ENCODE measurements around the gene FLNB.

FLNB gene

GRCh38 chr3:58144478-58145325 is 136.5 kb downstream of the FLNB start:
- no peak for DNase-seq

DNA sequence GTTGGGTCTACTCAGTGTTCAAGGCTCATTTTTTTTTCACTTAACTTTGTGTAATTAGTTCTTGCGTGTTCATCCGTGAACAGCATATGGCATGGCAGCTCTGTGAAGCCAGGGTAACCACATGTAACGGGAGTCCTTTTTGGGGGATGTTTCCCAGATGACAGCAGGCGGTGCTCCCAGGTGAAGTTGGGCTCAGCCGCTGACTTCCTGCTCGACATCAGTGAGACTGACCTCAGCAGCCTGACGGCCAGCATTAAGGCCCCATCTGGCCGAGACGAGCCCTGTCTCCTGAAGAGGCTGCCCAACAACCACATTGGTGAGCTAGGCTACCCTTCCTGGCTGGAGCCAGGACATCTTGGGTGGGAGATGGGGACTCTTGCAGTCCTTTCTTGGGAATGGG is 139.8 kb downstream of the FLNB start:
- no peak for DNase-seq

GRCh38 chr3:58150130-58150809 is 142.0 kb downstream of the FLNB start:
- no peak for DNase-seq

DNA sequence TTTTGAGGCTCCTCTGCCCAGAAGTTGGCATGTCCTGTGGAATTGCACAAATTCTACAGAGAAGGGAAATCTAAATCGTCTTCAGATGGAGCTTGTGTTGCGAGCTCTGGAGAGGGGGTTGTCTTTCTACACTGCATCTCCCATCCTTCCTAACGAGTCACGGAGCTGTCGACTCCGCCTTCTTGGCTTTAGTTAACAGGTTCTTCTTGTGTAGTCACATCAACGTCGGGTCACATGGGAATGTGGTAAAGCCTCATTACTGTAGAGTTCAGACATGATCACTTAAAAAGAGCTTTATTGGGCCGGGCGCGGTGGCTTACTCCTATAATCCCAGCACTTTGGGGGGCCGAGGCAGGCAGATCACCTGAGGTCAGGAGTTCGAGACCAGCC is 142.6 kb downstream of the FLNB start:
- peak; percentile 70 for DNase-seq

DNA sequence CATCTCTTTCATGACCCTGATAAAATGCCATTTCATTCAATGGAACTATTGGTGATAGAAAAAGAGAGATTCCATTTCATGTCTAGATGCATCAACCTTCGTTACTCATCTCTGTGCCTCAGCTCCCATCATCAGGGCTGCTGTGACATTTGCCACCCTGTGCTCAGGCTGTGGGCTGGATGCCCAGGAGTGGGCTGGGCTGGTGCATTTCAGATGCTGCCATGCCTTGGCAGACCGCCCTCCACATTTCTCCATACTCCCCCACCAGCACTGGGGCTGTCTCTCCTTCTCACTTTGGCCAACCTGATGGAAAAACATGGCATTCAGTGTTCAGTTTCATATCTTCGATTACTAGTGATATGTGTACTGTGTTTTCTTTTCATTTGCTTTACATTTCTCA is 143.4 kb downstream of the FLNB start:
- no peak for DNase-seq

- DNase-seq = no peak
These were observed 144.2 kb downstream of the FLNB start for GRCh38 chr3:58152225-58153015.

DNA sequence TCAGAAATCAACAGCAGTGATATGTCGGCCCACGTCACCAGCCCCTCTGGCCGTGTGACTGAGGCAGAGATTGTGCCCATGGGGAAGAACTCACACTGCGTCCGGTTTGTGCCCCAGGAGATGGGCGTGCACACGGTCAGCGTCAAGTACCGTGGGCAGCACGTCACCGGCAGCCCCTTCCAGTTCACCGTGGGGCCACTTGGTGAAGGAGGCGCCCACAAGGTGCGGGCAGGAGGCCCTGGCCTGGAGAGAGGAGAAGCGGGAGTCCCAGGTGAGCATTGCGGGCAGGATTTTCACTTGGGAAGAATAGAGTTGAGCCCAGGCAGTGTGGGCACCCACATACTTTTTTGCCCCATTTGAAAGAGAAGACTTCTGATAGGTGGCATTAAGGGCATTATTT is 145.1 kb downstream of the FLNB start:
- no peak for DNase-seq

DNA sequence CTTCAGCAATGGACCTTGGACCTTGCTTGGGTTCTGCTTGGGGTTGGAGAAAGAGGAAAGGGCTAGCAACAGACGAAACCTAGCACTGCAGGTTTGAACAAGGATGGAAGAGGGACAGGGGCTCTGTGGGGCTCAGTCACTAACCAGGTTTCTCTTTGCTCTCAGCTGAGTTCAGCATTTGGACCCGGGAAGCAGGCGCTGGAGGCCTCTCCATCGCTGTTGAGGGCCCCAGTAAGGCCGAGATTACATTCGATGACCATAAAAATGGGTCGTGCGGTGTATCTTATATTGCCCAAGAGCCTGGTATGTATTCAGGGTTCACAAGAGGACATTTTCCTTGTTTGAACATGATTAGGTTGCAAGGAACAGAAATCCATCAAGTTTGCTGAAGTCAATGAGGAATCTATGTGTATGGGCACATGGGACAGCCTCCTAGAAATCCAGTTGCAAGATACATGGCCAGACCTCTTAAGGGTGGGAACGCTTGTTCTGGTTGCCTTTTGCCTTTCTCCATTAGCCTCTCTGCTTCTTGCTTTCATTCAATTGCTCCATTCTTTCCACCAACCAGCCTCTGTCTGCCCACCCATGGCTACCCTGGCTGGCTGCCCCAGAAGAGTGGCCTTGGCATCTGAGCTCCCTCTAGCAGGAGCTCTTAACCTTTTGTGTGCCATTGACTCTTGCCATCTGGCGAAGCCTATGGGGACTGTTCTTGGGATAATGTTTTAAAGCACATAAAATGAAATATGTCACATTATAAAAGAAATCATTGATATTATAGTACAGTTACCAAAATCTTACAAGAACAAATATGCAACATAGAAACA is 146.6 kb downstream of the FLNB start:
- DNase-seq = no peak

DNA sequence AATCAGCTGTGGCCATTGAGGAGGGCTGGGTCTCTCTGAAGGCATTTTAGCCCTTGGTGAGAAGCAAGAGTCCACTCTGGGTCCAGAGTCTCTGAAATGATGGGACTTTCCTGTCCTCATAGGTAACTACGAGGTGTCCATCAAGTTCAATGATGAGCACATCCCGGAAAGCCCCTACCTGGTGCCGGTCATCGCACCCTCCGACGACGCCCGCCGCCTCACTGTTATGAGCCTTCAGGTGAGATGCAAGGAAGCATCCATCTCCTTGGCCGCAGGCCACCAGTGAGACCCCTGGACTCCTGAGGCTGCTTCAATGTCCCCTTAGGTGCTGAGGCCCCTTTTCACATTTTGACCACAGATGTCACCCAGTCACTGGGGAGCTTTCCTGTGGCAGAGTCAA is 147.6 kb downstream of the FLNB start:
- DNase-seq = no peak

GRCh38 chr3:58157700-58158099 is 149.5 kb downstream of the FLNB start:
- peak; percentile 24 for DNase-seq

DNA sequence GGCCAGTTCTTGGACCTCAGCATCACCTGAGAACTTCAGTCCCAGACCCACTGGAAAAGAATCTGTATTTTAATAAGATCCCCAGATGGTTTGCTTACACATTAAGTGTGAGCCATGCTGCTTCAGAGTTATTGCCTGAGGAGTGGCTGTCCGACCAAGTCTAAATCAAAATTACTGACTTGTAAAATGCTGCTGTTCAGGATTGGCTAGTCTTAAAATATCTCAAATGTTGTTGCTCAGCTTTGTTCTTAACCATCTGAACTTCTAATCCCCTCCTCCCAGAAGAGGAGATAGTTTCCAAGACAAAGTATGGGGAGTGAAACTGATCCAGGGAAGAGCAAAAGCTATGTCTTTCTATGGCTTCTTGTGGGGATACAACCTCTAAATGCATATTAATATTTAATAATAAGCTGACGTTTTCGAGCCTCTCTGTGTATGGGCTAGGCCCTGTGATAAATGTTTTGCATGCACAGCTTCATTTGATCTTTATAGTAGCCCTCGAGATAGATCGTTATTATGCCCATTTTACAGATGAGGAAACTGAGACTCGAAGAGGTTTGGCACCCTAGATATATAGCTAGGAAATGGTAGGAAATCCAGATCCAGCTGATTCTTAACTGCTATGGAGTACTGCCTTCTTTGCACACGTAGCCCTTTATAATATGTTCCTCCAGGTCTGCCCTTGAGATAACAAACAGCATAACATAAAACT is 150.4 kb downstream of the FLNB start:
- no peak for DNase-seq

DNA sequence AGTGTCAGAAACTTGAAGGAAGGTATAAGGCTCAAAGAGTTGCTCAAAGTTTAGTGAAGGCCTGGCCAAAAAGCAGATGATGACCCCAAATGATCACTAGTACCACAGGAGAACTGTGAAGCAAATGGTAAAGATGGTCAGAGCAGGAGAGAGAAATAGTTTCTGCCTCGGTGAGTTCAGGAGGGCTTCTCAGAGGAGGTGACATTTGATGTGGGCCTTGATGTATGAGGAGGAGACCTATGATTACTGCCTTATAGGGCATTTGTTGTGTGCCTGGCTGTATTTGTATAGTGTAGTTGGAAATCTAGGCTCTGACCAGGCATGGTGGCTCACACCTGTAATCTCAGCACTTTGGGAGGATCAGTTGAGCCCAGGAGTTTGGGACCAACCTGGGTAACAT is 152.2 kb downstream of the FLNB start:
- no peak for DNase-seq

DNA sequence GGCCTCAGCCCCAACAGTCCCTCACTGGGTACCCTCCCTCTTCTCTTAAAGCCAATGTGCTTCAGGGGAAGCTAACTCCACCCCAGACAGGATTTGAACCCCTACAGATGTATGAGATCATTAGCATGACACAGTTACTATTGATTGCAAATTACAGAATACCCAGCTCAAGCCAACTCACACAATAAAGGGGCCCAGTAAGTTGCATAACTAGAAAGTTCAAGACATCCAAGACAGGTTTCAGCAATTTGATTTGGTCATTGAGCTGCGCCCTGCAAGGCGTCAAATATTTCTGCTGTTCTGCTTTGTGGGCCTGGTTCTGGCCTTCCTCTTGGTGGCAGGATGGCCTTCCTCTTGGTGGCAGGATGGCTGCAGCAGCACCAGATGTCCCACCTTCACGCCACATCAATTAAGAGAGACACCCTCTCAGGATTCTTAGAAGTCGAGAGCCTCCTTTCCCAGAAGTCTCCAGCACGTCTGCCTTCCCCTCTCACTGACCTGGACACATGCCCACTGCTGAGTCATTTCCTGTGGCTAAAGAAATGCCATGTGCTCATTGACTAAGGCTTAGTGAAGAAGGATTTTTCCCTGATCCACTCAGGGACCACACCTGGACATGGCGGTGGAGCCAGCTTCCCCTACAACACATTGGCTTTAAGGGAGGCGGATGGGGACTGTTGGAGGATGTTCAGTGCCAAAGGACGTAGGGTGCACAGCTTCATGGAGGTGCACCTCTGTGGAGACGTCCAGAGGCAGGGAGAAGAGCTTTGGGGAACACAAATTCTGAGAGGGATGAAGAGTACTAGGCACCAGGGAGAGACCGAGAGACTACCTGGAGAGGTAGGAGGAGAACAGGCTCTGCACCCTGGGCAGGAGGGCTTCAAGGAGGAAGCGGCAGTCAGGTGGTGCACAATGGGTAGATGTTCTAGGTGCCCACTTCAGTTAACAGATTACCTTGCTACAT is 153.5 kb downstream of the FLNB start:
- DNase-seq = peak; percentile 92

DNA sequence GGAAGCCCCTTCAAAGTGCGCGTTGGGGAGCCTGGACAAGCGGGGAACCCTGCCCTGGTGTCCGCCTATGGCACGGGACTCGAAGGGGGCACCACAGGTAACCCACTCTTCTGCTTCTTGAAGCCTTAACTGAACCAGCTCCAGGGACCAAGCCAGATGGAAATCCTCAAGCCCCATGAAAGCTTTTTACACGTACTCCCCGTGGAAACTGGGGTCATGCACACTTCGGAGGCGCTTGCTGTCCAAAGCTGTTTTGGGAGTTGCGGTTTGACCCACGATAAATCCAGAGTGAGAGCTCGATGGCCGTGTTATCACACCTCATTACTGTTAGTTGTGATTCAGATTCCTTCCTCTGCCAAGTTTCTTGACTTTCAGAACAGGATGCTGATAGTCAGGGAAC is 155.0 kb downstream of the FLNB start:
- peak; percentile 21 for DNase-seq

- DNase-seq = no peak
These were observed 156.1 kb downstream of the FLNB start for GRCh38 chr3:58164199-58164879.

GRCh38 chr3:58164906-58165821 is 156.9 kb downstream of the FLNB start:
- peak; percentile 12 for DNase-seq

- DNase-seq = peak; percentile 61
These were observed 159.5 kb downstream of the FLNB start for GRCh38 chr3:58167431-58168351.

DNA sequence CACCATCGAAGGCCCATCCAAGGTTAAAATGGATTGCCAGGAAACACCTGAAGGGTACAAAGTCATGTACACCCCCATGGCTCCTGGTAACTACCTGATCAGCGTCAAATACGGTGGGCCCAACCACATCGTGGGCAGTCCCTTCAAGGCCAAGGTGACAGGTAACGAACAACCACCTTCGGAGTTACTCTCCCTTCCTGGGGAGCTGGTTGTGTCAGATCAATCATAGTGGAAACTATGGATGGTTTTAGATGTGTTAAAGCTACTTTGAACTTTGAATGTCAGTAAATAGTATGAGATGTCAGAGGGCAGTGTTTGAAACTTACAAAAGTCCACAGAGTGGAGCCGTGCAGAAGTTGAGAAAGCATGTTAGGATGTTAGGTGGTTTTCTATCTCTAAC is 160.3 kb downstream of the FLNB start:
- no peak for DNase-seq
